ENCODE data around the gene NR4A1.

Gene NR4A1

GRCh38 chr12:52011602-52012214 is 39.5 kb upstream of the NR4A1 start:
- no peak for DNase-seq (ENCODE audit: extremely low read depth, low read depth)
- TF ChIP-seq CTCF (IDR thresholded peaks at IDR 0.05; ENCODE audit: low read depth, low read length): no peak

- no peak for DNase-seq (ENCODE audit: extremely low read depth, low read depth)
- TF ChIP-seq CTCF (IDR thresholded peaks at IDR 0.05; ENCODE audit: low read depth, low read length): no peak
Measured at GRCh38 chr12:52013626-52014310, 37.5 kb upstream of the NR4A1 start.

GRCh38 chr12:52014567-52015530 is 36.4 kb upstream of the NR4A1 start:
- TF ChIP-seq CTCF (IDR thresholded peaks at IDR 0.05; ENCODE audit: low read depth, low read length): no peak
- DNase-seq (ENCODE audit: extremely low read depth, low read depth): no peak

GRCh38 chr12:52015532-52016041 is 35.7 kb upstream of the NR4A1 start:
- no peak for DNase-seq (ENCODE audit: extremely low read depth, low read depth)
- TF ChIP-seq CTCF (IDR thresholded peaks at IDR 0.05; ENCODE audit: low read depth, low read length): no peak

- TF ChIP-seq CTCF (IDR thresholded peaks at IDR 0.05; ENCODE audit: low read depth, low read length): no peak
- DNase-seq (ENCODE audit: extremely low read depth, low read depth): no peak
Measured at GRCh38 chr12:52018433-52019112, 32.7 kb upstream of the NR4A1 start.

GRCh38 chr12:52019113-52019770 is 32.0 kb upstream of the NR4A1 start:
- DNase-seq (ENCODE audit: extremely low read depth, low read depth): no peak
- no peak for TF ChIP-seq CTCF (IDR thresholded peaks at IDR 0.05; ENCODE audit: low read depth, low read length)

Data from AG09319 (cell line).